GM18498 (cell line): ENCODE measurements around the gene CYP24A1.

Source experiments
- ATAC-seq: cut with Tn5 transposase; IDR thresholded peaks from one replicate; pipeline ENCODE4 v1.9.1; 2021; ENCODE audit warnings: mild to moderate bottlenecking, moderate library complexity; ENCODE audit not compliant: unreplicated experiment

The CYP24A1 gene

DNA sequence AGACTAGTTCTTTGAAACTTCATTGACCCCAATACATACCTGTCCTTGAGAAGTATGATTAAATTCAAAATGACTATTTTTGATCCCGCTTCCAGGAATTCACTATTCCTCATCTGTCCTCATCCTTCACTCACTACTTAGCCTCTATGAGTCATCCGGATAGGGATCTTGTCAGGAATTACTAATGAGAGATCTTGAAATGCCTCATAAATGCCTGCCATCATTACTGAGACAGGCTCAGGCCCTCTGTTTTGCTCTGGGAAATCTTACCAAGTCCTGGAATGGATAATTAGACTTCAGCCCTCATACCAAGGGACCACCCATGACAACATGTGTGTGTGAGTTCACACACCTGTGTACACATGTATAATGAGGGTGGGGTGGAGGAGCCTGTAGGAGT, 2.8 kb upstream of the CYP24A1 start:
- ATAC-seq, result no peak

DNA sequence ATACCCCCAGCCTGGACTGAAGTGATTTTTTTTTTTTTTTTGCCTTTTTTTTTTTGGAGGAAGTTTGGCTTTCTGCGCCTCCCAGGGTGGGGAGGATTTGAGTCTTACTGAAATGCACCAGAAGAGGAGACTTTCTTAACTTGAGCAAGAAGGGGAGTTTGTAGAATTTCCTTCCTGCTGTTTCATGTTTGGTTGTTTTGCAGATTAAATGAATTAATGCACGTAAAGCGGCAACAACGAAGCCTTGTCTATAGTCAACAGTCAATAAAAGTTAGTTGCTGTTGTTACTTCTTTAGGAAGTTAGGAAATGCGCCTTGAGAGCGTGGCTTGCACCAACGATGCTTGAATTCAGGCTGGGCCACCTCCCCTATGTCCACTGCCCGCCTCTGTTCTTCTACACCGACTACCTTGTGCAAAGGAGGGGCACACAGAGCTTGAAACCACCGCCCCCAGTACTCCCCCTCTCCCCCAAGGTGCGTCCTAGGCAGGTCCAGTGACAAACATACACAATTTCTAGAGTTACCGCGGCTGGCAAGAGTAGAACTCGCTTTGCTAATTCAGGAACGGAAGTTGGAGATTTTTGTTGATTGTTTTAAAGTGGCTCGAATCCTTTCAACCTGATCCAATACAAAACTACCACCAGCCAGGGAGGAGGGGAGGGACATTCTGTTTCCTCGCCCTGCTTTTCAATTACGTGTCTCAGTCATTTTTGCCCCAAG, 830 bp upstream of the CYP24A1 start:
- ATAC-seq, result no peak

DNA sequence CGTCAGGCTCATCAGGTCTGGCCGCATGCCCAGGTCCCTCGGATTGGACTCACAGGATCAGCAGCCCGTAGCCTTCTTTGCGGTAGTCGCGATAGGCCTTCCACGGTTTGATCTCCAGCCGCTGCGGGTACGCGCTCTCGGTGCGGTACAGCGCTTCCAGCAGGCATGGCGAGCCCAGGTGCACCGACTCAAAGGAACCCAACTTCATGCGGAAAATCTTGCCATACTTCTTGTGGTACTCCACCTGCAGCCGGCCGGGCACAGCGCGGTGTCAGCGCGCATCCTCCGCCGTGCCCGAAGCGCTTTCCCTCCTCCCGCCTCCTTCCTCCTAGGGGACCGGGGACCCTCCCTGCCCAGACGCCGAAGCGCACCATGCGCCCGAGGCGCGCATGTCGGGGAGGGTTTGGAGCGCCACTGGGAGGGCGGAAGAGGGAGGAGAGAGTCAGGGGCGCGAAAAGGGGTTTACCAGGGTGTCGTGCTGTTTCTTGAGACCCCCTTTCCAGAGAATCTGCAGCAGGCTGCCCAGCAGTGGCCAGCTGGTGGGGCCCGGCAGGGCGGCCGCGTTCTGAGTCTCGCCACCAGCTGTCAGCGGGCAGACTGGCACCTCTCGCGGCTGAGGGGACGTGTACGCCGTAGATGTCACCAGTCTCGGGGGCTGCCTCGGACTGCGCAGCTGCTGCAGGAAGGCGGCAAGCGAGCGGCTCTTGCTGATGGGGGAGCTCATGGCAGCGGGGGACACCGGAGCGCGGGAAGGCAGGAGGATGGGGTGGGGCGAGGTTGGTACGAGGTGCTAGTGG, 732 bp downstream of the CYP24A1 start:
- no peak for ATAC-seq

DNA sequence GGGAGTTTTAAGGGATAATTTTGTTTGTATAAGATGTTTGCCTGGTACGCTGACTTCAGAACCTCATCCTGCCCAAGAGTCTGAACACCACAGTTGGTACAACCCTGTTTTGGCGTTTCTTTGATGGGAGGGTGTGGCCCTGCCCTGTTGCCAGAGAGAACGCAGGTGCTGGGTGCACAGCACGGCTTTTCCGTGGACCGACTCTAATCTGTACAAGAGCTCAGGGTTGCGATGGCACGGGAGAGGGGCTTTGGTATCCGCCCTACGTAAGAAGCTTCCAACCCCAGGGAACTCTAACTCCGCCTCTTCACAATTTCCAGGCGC, 1.3 kb downstream of the CYP24A1 start:
- no peak for ATAC-seq

DNA sequence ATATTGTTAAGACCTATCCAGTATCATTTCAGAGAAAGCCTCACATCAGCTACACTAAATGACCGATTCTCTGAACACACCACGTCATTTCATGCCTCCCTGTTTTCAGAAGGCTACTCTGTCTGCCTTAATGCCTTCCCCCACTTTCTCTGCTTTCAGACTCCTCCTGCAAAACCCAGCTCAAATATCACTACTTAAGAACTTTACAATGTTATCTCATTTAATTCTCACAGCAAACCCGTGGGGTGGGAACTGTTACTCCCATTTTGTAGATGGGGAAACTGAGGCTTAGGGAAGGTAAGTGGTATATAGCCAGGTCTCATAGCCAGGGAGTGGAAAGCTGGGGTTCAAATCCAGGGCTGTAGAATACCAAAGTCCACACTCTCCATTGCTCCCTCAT, 2.8 kb downstream of the CYP24A1 start:
- ATAC-seq, result no peak

DNA sequence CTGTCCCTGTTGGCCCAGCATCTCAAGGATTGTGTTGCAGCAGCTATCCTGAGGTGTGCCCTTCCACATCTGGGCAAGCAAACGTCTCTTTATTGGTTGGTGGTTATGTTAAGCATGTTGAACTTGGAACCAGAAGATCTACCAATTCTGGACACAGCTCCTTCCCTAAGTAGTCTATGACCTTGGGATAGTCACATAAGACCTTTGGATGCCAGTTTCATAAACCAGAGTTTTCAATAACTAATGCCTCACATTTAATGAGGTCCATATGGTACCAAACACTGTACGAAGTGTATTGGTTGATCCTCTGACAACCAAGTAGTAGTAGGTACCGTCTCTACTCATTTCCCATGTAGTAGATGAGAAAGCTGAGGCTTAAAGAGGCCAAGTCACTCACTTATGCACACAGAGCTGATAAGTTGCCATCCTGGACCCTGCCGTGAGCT, 3.7 kb downstream of the CYP24A1 start:
- no peak for ATAC-seq

DNA sequence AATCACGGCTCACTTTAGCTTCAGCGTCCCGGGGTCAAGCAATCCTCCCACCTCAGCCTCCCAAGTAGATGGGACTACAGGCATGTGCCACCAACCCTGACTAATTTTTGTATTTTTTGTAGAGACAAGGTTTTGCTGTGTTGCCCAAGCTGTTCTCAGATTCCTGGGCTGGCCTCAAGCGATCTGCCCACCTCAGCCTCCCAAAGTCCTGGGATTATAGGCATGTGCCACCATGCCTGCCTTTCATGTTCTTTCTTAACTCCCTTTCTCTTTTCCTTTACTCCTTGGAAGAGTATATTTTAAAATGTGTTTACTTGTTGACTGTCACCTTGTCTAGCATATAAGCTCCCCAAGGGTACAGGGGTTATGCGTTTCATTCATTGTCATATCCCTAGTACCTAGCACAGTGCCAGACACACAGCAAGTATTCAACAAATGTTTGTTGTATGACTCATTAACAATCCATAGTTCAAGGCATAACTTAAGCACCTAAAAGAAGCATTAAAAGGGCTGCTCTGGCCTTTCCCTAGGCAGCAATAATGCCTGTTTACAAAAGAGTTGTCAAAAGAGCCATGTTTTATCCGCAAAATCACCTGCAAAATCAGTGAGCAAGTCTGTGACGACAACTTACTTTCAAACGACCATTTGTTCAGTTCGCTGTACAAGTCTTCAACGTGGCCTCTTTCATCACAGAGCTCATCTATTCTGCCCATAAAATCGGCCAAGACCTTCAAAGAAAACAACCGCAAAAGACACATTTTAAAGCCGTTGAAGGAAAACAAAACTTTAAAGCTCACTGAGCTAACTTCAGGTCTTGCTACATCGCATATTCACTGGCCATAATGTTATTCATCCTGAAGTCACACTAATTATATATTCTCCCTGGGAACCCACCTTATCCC, 4.6 kb downstream of the CYP24A1 start:
- no peak for ATAC-seq

DNA sequence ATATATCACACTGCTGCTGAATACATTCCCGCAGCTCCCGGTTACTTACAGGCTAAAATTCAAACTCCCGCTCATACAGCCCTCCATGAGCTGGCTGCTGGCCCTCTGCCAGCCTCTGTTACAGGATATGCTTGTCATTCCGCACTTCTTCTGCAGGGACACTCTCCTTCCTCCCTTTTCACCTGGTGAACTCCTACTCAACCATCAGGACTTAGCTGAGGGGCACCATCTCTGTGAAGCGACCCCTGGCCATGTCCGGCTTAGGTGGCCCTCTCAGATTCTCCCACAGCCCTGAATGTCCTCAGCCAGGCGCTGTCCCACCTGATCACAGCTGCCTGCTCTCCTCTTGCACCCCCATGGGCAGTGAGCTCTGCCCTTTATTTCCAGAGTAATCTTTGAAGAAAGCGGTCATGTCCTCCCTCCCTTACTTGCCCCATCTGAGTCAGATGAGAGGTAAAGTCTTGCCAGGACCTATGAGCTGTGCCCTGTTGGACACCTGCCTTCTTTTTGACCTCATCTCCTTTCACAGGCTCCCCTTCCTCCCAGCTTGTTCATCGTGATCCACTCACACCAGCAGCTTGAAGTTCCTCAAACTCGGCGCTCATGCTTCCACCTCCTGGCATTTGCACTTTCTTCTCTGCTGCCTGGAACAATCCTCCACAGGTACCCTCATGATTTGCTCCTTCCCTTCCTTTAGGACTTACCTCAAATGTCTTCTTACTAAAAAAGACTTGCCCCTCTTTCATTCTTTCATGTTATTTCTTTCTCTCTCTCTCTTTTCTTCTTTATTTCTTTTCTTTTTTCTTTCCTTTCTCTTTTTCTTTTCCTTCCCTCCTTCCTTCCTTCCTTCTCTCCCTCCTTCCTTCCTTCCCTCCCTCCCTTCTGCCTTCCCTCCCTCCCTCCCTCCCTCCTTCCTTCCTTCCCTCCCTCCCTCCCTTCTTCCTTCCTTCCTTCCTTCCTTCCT, 5.6 kb downstream of the CYP24A1 start:
- ATAC-seq, result no peak

DNA sequence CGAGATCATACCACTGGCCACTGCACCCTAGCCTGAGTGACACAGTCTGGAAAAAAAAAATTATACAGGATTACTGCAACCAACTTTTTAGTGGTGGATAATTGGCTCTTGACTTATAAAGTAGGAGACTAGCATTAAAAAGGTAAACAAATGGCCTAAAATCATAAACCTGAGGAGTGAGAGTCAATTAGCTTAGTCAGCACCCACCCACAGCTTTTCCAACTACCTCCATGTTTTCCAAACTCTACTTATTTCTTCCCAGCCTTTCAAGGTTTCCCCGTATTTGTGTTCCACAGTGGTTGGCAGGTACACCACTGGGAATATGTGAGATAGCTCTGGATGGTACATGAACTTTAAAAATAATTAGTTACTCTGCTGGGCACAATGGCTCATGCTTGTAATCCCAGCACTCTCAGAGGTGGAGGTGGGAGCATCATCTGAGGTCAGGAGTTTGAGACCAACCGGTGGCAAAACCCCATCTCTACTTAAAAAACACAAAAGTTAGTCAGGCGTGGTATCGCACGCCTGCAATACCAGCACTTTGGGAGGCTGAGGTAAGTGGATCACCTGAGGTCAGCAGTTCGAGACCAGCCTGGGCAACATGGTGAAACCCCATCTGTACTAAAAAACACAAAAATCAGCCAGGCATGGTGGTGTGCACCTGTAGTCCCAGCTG, 6.7 kb downstream of the CYP24A1 start:
- ATAC-seq, result no peak

DNA sequence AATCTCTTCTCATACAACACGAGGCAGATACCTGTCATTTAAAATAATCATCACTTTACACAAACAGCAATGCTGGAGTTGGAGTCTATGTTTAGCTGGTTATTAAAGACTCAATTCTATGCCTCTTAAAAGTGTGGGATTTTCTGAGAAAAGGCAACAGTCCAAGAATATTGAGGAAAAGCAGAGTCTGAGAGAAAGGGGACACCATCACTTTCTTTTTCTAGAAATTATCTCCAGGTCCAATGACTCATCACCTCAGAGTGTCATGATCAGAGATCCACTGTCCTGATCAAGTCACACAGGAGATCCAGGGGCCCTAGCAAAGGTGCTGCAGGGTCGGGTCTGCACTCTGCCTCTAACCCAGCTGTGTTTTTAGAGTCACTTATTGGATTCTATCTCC, 8.0 kb downstream of the CYP24A1 start:
- no peak for ATAC-seq

DNA sequence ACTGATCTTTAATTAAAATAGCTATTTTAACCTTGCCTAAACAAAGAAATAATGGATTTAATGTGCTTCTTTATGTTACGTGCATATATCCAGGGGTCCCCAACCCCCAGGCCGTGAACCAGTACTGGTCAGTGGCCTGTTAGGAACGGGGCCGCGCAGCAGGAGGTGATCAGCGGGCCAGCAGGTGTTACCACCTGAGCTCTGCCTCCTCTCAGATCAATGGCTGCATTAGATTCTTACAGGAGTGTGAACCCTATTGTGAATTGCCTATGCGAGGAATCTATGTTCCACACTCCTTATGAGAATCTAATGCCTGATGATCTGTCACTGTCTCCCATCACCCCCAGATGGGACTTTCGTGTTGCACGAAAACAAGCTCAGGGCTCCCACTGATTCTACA, 8.8 kb downstream of the CYP24A1 start:
- no peak for ATAC-seq

DNA sequence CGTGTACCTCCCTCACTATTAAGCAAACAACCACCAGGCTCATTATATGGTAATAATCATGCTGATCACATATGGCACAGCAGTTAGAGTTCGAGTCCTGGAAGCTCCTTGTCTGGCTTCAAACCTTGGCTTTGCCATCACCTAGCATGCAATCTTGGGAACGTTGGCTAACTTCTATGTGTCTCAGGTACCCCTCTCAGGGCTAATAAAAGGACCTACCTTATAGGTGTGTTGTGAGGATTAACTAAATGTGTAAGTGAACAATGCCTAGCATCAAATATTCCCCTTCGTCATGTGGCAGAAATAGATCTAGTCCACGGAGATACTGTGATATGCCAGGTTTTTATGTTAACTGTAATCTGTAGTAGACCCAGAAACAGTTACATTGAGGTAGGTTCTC, 10.4 kb downstream of the CYP24A1 start:
- ATAC-seq, result no peak

DNA sequence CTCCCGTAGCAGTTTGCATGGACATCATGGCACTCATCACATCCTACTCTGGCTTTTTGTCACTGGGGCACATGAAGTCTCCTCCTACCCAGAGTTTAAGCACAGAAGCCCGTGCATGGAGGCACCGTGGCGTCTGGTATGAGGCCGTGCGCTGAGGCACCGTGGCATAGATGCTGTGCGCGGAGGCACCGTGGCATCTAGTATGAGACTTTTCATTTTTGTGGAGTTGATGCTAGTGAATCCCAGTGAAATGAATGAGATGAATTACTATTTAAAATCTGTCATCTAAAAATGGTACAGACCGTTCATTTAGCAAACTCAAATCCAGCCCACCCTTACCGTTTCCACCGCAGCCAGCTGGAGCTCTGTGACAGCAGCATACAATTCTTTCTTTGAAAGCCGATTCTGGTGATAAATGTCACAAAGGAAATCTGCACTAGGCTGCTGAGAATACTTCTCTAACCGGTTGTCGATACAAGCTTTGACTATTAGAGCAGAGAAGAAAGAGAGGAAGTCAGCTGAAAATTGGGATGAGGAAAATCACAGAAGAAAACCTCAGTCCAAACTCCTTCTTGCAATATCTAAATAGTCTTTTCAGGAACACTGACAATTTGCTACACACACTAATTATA, 11.3 kb downstream of the CYP24A1 start:
- no peak for ATAC-seq

DNA sequence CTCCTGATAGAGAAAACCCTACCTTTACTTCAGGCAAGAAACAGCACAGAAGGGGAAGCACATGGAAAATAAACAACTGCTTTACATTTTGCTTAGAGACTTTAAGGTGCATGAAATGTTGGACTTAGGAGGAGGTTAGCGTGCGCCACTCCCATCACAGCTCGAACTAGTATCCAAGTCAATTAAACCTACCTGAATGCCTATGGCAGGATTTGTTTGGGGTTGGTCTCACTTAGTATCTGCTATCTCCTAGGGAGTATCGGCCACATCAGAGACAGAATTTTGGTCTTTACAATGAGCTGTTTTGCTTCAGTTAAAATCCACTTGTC, 12.0 kb downstream of the CYP24A1 start:
- ATAC-seq, result no peak

DNA sequence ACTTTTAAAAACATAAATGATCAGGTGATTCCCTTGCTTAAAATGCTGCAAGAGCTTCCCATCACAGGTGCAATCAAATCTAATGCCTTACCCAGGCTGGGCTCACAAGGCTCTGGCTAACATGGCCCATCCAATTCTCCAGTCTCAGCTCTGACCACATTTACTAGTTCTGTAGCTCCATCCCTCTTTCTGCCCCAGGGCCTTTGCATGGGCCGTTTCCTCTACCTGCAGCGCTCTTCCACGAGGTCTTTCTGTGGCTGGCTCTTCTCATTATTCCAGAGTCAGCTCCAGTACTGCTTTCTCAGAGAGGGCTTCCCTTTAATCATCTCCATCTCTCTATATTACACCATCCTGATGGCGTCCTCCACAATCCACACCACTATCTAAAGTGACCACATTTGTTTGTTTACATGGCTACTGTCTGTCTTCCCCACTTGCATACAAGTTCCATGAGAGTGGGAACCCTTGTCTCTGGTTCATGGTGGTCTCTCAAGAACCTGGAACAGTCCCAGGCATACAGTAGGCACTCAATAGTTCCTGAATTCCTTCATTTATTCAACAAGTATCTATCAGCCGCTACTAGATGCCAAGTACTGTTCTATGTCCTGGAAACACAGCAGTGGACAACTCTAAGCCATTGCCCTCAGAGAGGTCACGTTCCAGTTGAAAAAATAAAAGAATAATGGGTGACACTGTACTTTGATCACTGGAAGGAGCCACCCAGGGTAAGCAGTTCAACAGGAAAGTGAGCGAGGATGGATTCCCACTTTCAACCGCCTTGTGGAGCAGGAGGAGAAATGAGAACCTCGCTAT, 12.6 kb downstream of the CYP24A1 start:
- no peak for ATAC-seq

DNA sequence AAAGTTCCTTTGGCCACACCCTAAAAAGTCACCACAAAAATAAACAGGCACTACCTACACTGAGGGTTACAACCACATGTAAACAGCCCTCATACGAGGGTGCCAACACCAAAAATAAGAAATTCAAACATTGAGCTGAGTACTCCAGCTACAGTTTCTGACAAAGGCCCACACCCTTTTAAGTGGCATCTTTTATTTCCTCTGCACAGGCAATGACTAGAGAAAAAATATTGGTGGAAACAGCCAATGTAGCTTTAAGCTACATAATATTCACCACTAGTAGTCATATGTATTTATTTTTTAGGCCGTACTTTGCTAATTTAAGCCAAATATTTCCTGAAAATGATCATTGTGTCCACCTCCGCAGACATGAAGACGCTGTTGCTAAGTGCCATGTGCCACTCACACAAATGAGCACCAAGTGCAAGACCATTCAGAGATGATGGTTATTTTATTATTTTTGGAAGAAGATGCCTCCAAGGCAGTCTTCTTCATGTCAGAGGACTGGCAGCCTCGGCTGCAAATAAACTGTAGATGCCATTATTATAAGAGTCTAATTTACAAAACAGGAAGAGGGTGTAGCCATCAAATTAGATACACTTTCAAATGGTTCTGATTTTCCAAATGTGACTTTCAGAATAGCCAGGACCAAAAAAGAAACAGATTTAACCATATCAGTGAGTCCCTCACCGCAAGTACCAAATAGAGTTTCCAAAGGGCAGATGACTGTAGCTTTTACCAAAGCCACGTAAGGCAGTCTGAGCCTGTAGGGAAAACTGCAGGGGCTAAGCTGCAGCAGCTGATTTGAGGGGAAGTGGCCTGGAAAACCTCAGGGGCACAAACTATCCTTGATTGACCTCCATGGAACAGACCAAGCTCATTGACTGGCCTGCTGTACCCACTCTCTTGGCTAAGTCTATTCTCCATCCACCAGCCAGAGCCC, 13.4 kb downstream of the CYP24A1 start:
- ATAC-seq, result no peak

DNA sequence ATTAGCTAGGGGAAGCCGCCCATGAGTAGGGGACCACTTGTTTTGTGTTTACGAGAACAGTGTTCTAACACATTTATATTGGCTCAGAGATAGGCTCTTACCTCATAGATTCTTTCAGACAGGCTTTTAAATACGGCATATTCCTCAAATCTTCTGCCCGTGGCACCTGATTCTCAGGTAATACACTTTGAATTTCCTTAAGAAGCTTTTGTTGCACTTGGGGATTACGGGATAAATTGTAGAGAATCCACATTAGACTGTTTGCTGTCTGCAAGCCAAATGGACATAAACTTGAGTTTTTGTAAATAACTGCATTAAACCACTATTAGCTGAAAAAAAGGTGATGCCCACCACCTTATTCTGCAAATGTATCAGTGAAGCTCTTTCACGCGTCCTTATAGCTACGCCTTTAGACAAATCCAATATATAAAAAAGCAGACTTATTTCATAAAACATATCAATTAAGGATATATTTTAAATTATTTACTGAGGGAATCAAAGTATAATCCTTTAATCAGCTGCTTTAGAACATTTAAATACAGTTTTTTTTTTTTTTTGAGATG, 14.8 kb downstream of the CYP24A1 start:
- no peak for ATAC-seq
